NCI-H1436 (cell line): Measurements from ENCODE around the gene SH3GL1.

Experiments used
- DNase-seq: peaks from one replicate; lab custom pipeline; 2025; lab: John Stamatoyannopoulos, UW

Gene SH3GL1

GRCh38 chr19:4396949-4397783 lies 3.2 kb downstream of the SH3GL1 start:
- DNase-seq = no peak

GRCh38 chr19:4393947-4394590 lies 6.3 kb downstream of the SH3GL1 start:
- DNase-seq = no peak

DNA sequence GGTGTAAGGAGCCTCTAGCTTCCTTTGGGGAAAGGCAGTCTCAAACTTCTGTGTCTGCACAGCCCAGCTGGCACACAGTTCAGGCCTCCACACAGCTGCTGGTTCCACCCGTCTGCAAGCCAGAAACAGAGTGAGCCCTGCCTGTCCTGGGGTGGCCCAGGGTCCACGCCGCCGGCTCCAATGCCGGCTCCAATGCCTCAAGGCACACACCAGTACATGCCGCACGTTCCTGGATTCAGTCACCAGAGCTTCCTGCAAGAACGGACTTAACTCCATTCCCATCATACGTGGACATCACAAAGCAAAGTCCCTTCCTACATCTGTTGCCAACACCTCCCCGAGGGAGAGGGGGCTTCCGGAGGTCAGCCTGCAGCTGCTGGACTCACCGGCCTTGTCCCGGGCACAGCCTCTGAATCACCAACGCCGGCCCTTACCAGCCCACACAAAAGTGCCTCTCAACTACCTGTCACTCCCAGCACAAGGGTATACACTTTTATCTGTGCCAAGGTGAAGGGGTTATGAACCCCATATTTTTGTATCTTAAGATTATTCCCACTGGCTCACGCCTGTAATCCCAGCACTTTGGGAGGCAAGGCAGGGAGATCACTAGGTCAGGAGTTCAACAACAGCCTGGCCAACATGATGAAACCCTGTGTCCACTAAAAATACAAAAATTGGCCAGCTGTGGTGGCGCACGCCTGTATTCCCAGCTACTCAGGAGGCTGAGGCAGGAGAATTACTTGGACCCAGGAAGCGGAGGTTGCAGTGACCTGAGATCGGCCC lies 8.5 kb downstream of the SH3GL1 start:
- no peak for DNase-seq

- DNase-seq = no peak
Observed at GRCh38 chr19:4391306-4391693, 9.0 kb downstream of the SH3GL1 start.

DNA sequence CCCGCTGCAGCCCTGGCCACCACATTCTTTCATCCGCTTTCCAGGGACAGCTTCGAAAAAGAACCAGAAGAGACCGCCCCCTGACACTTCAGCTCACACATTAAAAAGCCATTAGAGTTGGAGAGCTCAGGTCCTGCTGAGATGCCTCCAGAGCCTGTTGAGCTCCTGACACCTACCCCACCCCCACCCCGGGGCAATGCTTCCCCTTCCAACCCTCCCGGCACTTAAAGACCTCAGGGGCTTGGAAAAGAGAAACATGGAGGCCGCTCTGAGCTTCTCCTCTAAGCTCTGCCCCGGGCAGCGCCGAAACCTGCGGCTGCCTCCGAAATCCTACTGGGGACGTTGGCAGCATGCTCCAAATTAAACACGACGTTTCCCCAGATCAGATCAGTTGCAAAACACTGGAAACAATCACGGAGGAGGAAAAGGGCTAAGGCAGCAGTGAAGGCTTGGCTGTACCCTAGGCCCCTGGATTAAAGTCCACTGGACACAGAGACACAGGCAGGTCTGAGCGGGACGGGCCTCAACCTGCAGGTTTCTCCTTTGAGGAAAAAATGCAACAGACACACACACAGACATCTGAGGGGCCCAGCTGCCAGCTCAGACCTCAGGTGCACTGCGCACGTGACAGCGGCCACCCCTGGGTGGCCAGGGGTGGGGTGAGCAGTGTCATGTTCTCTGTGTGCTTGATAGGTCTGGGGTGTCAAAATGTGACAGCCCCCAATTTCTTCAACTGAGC lies 9.6 kb downstream of the SH3GL1 start:
- DNase-seq = no peak

DNA sequence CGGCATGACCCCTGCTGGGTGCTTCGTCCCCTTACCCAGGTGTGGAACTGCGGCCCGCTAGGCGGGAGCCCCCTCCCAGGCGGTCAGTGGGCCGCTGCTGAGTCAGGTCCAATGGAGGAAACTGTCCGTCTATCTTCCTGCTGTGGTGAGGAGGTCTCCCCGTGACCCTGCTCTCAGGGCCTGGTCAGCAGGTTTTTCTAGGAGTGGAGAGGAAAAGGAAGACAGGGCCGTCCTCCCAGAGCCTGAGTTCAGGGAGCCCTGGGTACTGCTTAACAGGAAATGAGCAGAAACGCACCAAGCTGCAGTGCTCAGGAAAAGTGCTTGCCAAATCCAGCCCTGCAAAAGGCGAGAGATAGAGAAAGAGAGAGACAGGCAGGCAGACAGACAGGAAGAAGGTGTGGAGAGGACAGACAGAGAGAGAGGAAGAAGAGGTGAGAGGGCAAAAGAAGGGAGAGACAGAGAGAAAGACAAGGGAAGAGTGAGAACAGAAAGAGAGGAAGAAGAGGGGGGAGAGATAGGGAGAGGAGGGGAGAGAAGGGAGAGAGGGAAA lies 10.3 kb downstream of the SH3GL1 start:
- DNase-seq = no peak

DNA sequence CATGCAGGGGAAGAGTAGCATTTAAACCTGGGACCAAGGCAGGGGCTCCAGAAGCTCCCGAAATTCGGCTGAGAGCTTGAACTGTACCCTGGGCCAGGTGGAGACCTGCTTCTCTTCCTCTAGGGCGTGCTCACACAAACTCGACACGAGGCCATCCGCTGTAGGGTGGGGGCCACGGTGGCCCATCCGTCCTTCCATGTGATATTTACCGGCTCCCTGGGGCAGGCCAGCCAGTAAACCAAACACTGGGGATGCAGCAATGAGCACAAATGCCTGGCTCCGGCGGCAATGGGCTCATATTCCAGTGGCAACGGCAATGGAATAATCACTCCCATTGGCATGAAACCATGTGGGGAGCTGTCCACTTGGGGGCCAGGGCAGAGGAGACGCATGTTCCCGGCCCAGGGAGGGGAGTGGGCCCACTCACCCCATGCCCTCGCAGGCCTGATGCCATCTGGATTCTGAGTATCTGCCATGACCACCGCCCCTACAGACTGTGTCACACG lies 10.8 kb downstream of the SH3GL1 start:
- DNase-seq = no peak

DNA sequence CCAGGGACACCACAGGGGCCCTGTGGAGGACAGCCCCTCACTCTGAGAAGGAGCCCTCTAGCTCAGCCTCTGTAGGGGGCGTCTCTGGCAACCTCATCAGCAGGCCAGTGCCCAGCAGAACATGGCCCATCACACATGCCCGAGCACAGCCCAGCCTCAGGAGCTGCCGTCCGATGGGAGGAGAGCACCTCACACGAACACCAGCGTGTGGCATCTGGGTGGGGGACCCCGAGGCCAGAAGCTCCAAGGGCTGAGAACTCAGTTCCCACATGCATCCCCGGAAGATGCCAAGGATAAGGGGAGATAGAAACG lies 11.3 kb downstream of the SH3GL1 start:
- DNase-seq = no peak

GRCh38 chr19:4388337-4389063 lies 11.8 kb downstream of the SH3GL1 start:
- no peak for DNase-seq

DNA sequence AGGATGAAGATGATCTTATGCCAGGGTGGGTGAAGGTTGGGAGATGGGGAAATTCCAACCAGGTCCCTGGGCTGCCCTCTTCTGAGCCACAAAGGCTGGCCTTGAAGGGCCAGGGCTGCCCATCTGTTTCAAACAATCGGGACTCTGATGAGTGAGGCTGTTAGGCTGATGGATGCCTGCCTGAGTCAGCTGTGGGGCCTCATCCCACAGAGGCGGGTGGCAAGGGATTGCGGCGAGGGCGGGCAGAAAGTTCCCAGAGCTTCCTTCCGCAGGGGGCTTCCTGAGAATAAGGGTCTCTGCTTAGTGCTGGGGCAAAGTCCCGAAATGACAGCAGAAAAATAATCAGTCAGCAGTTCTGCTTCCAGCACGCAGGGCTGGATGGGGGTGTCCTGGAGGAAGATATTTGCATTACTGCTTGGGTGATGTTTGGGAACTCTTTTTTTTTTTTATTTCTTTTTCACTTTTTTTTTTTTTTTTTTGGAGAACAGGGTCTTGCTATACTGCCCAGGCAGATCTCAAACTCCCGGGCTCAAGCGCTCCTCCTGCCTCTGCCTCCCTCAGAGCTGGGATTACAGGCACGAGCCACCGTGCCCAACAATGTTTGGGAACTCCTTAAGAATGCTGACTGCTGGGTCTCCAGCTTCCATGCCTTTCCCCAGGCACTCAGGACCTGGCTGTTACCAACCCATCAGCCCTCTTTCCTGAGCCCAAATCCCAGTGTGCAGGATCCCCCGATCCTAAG lies 14.1 kb downstream of the SH3GL1 start:
- no peak for DNase-seq

DNA sequence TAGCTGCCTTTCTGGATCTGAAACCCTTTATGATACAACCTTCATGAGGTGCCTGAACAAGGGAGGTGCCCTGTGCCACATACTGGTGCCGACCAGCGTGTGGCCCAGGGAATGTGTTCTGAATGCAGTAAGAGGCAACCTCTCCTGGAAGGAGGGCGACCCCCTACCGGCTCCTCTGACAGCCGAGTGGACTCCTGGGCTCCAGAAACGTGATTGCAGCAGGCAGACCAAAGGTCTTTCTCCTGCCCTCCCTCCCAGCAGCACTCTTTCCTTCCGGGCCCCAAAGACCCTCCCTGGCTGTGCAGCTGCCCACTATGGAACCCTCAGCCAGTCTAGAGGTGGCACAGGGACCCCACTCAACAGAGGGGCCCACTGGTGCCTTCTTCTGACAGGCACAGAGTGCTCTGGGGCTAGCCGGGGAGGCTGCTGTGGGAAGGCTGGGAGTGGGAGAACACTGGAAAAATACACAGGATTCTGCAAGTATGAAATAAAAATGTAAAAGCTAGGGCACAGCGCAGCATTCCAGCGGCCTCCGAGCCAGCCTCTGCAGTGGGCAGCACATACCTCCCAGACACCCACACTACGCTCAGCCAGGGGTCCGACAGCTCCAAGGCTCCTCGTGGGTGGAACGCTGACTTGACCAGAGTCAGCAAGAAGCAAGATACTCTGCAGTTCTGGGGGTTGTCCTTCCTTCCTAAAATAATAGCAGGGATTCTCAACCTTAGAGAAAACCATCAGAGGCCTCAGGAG lies 14.9 kb downstream of the SH3GL1 start:
- no peak for DNase-seq

- DNase-seq = no peak
Observed at GRCh38 chr19:4380254-4380727, 20.1 kb downstream of the SH3GL1 start.

- DNase-seq = no peak
Observed at GRCh38 chr19:4379383-4380253, 20.7 kb downstream of the SH3GL1 start.

- DNase-seq = no peak
Observed at GRCh38 chr19:4378886-4379285, 21.5 kb downstream of the SH3GL1 start.

DNA sequence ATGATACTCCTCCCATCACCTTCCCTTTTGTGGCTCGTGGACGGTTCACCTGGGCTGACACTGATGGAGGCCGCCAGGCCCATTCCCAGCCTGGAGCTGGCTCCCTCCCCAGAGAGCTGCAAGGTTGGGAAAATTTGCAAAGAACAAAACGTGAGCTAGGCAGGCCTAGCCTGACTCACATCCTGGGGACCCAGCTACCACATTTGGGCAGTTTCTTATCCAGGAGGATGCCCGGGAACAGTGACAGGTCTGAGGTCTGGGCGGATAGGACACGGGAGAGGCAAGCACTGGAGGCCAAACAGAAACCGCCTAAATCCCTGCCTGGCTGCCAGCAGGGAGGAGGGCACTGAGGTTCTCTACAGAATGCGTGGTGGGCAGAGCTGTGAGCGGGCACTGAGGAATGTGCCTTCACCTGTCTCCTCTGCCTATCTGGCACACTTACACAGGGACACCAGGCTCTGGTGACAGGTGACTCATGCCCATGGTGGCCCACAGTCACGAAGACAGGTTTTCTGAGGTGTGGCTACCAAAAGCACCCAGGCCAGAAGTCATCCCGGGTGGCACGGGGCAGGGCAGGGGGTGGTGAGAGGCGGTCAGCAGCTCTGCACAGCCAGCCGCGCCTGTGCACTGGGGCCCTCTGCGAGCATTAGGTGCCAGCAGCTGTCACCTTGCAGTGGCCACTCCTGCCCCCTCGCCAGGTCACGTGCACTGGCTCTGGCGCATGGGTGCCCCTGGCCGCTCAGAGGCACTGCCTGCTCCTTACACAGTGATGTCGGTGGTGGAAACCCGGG lies 23.2 kb downstream of the SH3GL1 start:
- no peak for DNase-seq

GRCh38 chr19:4376671-4376990 lies 23.7 kb downstream of the SH3GL1 start:
- DNase-seq = no peak

GRCh38 chr19:4376028-4376670 lies 24.2 kb downstream of the SH3GL1 start:
- DNase-seq = no peak
